GM18499 (cell line): Measurements from ENCODE around the gene FAM219A.

Source experiments
- ATAC-seq: cut with Tn5 transposase; IDR thresholded peaks from one replicate; pipeline ENCODE4 v1.9.1; 2021; ENCODE audit warnings: moderate number of reproducible peaks; ENCODE audit not compliant: insufficient read depth, unreplicated experiment

Gene FAM219A

GRCh38 chr9:34458013-34458958, at the start of gene FAM219A, which contains the start of gene DNAI1:
Gene FAM219A, minus strand, starts transcription at chr9:34458570. Its CDS starts 307 bp downstream, at chr9:34458263.
Gene DNAI1, plus strand, starts transcription at chr9:34458805. Its CDS starts 201 bp downstream, at chr9:34459006.
- peak; percentile 86 for ATAC-seq

GRCh38 chr9:34507966-34508365, 49.6 kb upstream of the FAM219A start:
- ATAC-seq = no peak

- ATAC-seq = no peak
These were observed 49.2 kb upstream of the FAM219A start for GRCh38 chr9:34507556-34507955.

- ATAC-seq = no peak
These were observed 48.3 kb upstream of the FAM219A start for GRCh38 chr9:34506623-34507022.

GRCh38 chr9:34505370-34506120, 47.2 kb upstream of the FAM219A start:
- no peak for ATAC-seq

GRCh38 chr9:34503406-34503805, 45.0 kb upstream of the FAM219A start:
- ATAC-seq = no peak

- no peak for ATAC-seq
These were observed 44.5 kb upstream of the FAM219A start for GRCh38 chr9:34502891-34503290.

GRCh38 chr9:34502471-34502870, 44.1 kb upstream of the FAM219A start:
- ATAC-seq = no peak

- ATAC-seq = no peak
These were observed 43.6 kb upstream of the FAM219A start for GRCh38 chr9:34501889-34502425.

- no peak for ATAC-seq
These were observed 43.0 kb upstream of the FAM219A start for GRCh38 chr9:34501372-34501771.

- no peak for ATAC-seq
These were observed 42.4 kb upstream of the FAM219A start for GRCh38 chr9:34500623-34501267.

GRCh38 chr9:34499076-34499475, 40.7 kb upstream of the FAM219A start:
- ATAC-seq = no peak

GRCh38 chr9:34498553-34498952, 40.2 kb upstream of the FAM219A start:
- ATAC-seq = no peak

- no peak for ATAC-seq
These were observed 37.9 kb upstream of the FAM219A start for GRCh38 chr9:34496149-34496712.

GRCh38 chr9:34493972-34494535, 35.7 kb upstream of the FAM219A start:
- no peak for ATAC-seq

GRCh38 chr9:34492051-34492450, 33.7 kb upstream of the FAM219A start:
- ATAC-seq = no peak

GRCh38 chr9:34491596-34491995, 33.2 kb upstream of the FAM219A start:
- ATAC-seq = no peak

- ATAC-seq = no peak
These were observed 32.4 kb upstream of the FAM219A start for GRCh38 chr9:34490760-34491159.

- no peak for ATAC-seq
These were observed 32.0 kb upstream of the FAM219A start for GRCh38 chr9:34490360-34490759.

- no peak for ATAC-seq
These were observed 28.2 kb upstream of the FAM219A start for GRCh38 chr9:34486572-34486971.
